HepG2 (cell line): Measurements from ENCODE around the gene BAG5. TPM values are rescaled to one million over a fixed set of nuclear protein-coding genes. Genes with fewer than 3 reads are reported as not detected.

Experiments
- GMEB1 ChIP-seq: sonication (generic); formaldehyde crosslinking; IDR thresholded peaks from 2 replicates; pipeline ENCODE4 v1.5.1; 2020; ENCODE audit warnings: missing genetic modification reagents, mild to moderate bottlenecking, borderline replicate concordance
- MEIS2 ChIP-seq: sonication (generic); formaldehyde crosslinking; IDR thresholded peaks from 2 replicates; pipeline ENCODE4 v1.9.0; 2021; ENCODE audit warnings: mild to moderate bottlenecking, missing genetic modification reagents
- MXD4 ChIP-seq: IDR thresholded peaks from 2 replicates; pipeline ENCODE4 v1.6.1; 2016; ENCODE audit warnings: mild to moderate bottlenecking, missing biosample characterization, missing genetic modification reagents
- NFKBIZ ChIP-seq: IDR thresholded peaks from 2 replicates; pipeline ENCODE4 v1.6.1; 2018; ENCODE audit warnings: missing genetic modification reagents, missing compliant biosample characterization
- PHF5A ChIP-seq: IDR thresholded peaks from one replicate; pipeline ENCODE4 v1.6.1; 2018; ENCODE audit warnings: low read depth, missing genetic modification reagents; ENCODE audit not compliant: unreplicated experiment
- POGZ ChIP-seq: sonication (generic); formaldehyde crosslinking; IDR thresholded peaks from 2 replicates; pipeline ENCODE4 v1.4.0; 2020; ENCODE audit warnings: mild to moderate bottlenecking, missing genetic modification reagents
- U2AF2 ChIP-seq: fragments of 200-400 bp; formaldehyde crosslinking; IDR thresholded peaks from 2 replicates; pipeline ENCODE4 v1.6.1; 2017; ENCODE audit warnings: low read depth, mild to moderate bottlenecking, low read length
- ZBTB7A ChIP-seq: sonication (generic); formaldehyde crosslinking; IDR thresholded peaks from 2 replicates; pipeline ENCODE4 v1.8.0; 2022; ENCODE audit warnings: mild to moderate bottlenecking, missing genetic modification reagents
- ZNF143 ChIP-seq: sonication (generic); formaldehyde crosslinking; IDR thresholded peaks from 2 replicates; pipeline ENCODE4 v1.4.0; 2020; ENCODE audit warnings: missing genetic modification reagents
- ZNF430 ChIP-seq: sonication (generic); formaldehyde crosslinking; IDR thresholded peaks from 2 replicates; pipeline ENCODE4 v1.9.0; 2021; ENCODE audit warnings: mild to moderate bottlenecking, missing genetic modification reagents
- ZNF501 ChIP-seq: sonication (generic); formaldehyde crosslinking; IDR thresholded peaks from 2 replicates; pipeline ENCODE4 v1.5.1; 2020; ENCODE audit warnings: mild to moderate bottlenecking, moderate library complexity, missing genetic modification reagents
- ZNF557 ChIP-seq: sonication (generic); formaldehyde crosslinking; IDR thresholded peaks from 2 replicates; pipeline ENCODE4 v1.4.0; 2020; ENCODE audit warnings: missing genetic modification reagents
- ZNF629 ChIP-seq: sonication (generic); formaldehyde crosslinking; conservative IDR thresholded peaks from 2 replicates; pipeline ENCODE4 v1.5.0; 2020; ENCODE audit warnings: missing genetic modification reagents
- ZNF782 ChIP-seq: sonication (generic); formaldehyde crosslinking; IDR thresholded peaks from 2 replicates; pipeline ENCODE4 v1.4.0; 2020; ENCODE audit warnings: missing genetic modification reagents, mild to moderate bottlenecking, borderline replicate concordance
- ZNF790 ChIP-seq: sonication (generic); formaldehyde crosslinking; IDR thresholded peaks from 2 replicates; pipeline ENCODE4 v1.8.0; 2022; ENCODE audit warnings: missing genetic modification reagents, mild to moderate bottlenecking, borderline replicate concordance
- polyA plus RNA-seq, 8 experiments: library from polyadenylated mRNA; depleted of rRNA in 3 of 8; stranded (reverse) in 7 of 8; unstranded in 1 of 8; fragments of >200 nt; fragmentation: Illumina TruSeq in 4 of 8; extraction: Trizol in 4 of 8; gene quantifications; 2 replicates each; pipeline versions ENCODE4 v1.2.1 to v1.2.3, GENCODE V29; 2011 to 2016; ENCODE audit warnings: low read depth in 4 of 8, missing spikeins in 1 of 8, mixed read lengths in 1 of 8; ENCODE audit not compliant: insufficient read depth in 1 of 8
- total RNA-seq, 5 experiments: library from RNA; depleted of rRNA; stranded (reverse); fragments of >200 nt; fragmentation: Illumina TruSeq; extraction: Trizol; gene quantifications; 2 replicates each; pipeline ENCODE4 v1.2.3, GENCODE V29; 2016; ENCODE audit warnings: low read depth in 1 of 5
- TF ChIP-seq, protein P1 (sequence below): sonication (generic); formaldehyde crosslinking; IDR thresholded peaks from 2 replicates; pipeline ENCODE4 v1.4.0; 2020; ENCODE audit warnings: missing genetic modification reagents, mild to moderate bottlenecking, borderline replicate concordance
- TF ChIP-seq, protein P2 (sequence below): sonication (generic); formaldehyde crosslinking; IDR thresholded peaks from 2 replicates; pipeline ENCODE4 v1.4.0; 2020; ENCODE audit warnings: missing genetic modification reagents, low read depth, mild to moderate bottlenecking, borderline replicate concordance
- TF ChIP-seq, protein P3 (sequence below): sonication (generic); formaldehyde crosslinking; IDR thresholded peaks from 2 replicates; pipeline ENCODE4 v1.5.1; 2020; ENCODE audit warnings: mild to moderate bottlenecking, missing genetic modification reagents, moderate library complexity

Gene BAG5
- total and polyA plus RNA-seq, 2 of the 13 experiments (the other 11 are each of a cell fraction or from before 2014, with no cell fraction given) = 3.5 to 21.0 TPM

GRCh38 chr14:103549361-103550311, 12.8 kb downstream of the BAG5 start (continued):
- no peak for TF ChIP-seq POGZ (CRISPR knock-in tag)
- TF ChIP-seq GMEB1 = 0 out of 2 replicates have a peak, but pooled peaks have one; percentile 24
- TF ChIP-seq, protein P1, sequence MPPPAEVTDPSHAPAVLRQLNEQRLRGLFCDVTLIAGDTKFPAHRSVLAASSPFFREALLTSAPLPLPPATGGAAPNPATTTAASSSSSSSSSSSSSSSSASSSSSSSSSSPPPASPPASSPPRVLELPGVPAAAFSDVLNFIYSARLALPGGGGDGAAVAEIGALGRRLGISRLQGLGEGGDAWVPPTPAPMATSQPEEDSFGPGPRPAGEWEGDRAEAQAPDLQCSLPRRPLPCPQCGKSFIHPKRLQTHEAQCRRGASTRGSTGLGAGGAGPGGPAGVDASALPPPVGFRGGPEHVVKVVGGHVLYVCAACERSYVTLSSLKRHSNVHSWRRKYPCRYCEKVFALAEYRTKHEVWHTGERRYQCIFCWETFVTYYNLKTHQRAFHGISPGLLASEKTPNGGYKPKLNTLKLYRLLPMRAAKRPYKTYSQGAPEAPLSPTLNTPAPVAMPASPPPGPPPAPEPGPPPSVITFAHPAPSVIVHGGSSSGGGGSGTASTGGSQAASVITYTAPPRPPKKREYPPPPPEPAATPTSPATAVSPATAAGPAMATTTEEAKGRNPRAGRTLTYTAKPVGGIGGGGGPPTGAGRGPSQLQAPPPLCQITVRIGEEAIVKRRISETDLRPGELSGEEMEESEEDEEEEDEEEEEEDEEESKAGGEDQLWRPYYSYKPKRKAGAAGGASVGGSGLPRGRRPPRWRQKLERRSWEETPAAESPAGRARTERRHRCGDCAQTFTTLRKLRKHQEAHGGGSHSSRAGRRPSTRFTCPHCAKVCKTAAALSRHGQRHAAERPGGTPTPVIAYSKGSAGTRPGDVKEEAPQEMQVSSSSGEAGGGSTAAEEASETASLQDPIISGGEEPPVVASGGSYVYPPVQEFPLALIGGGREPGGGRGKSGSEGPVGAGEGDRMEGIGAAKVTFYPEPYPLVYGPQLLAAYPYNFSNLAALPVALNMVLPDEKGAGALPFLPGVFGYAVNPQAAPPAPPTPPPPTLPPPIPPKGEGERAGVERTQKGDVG (CRISPR knock-in tag) = peak; percentile 75; the same call in 1 of the 2 replicates
- TF ChIP-seq NFKBIZ (CRISPR knock-in tag) = no peak
- no peak for TF ChIP-seq ZNF629 (CRISPR knock-in tag)
- TF ChIP-seq ZNF430 (CRISPR knock-in tag) = peak; percentile 50; the same call in 1 of the 2 replicates
- peak; percentile 49 for TF ChIP-seq PHF5A (CRISPR knock-in tag)
- TF ChIP-seq ZNF143 (CRISPR knock-in tag) = 0 out of 2 replicates have a peak, but pooled peaks have one; percentile 19
- no peak; the same call in 1 of the 2 replicates for TF ChIP-seq MXD4
- no peak for TF ChIP-seq ZNF790 (CRISPR knock-in tag)
- TF ChIP-seq, protein P2, sequence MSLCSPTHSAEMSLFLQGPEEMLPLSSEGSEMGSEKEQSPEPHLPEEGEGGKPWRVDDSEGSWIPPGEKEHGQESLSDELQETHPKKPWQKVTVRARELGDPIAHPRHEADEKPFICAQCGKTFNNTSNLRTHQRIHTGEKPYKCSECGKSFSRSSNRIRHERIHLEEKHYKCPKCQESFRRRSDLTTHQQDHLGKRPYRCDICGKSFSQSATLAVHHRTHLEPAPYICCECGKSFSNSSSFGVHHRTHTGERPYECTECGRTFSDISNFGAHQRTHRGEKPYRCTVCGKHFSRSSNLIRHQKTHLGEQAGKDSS = 0 out of 2 replicates have a peak, but pooled peaks have one; percentile 13
- TF ChIP-seq U2AF2 = no peak
- TF ChIP-seq MEIS2 = no peak
- TF ChIP-seq ZNF782 (CRISPR knock-in tag) = 0 out of 2 replicates have a peak, but pooled peaks have one; percentile 17
- peak; percentile 74; the same call in 1 of the 2 replicates for TF ChIP-seq ZBTB7A
- TF ChIP-seq, protein P3, sequence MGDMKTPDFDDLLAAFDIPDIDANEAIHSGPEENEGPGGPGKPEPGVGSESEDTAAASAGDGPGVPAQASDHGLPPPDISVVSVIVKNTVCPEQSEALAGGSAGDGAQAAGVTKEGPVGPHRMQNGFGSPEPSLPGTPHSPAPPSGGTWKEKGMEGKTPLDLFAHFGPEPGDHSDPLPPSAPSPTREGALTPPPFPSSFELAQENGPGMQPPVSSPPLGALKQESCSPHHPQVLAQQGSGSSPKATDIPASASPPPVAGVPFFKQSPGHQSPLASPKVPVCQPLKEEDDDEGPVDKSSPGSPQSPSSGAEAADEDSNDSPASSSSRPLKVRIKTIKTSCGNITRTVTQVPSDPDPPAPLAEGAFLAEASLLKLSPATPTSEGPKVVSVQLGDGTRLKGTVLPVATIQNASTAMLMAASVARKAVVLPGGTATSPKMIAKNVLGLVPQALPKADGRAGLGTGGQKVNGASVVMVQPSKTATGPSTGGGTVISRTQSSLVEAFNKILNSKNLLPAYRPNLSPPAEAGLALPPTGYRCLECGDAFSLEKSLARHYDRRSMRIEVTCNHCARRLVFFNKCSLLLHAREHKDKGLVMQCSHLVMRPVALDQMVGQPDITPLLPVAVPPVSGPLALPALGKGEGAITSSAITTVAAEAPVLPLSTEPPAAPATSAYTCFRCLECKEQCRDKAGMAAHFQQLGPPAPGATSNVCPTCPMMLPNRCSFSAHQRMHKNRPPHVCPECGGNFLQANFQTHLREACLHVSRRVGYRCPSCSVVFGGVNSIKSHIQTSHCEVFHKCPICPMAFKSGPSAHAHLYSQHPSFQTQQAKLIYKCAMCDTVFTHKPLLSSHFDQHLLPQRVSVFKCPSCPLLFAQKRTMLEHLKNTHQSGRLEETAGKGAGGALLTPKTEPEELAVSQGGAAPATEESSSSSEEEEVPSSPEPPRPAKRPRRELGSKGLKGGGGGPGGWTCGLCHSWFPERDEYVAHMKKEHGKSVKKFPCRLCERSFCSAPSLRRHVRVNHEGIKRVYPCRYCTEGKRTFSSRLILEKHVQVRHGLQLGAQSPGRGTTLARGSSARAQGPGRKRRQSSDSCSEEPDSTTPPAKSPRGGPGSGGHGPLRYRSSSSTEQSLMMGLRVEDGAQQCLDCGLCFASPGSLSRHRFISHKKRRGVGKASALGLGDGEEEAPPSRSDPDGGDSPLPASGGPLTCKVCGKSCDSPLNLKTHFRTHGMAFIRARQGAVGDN (CRISPR knock-in tag) = peak; percentile 92
- no peak for TF ChIP-seq ZNF557
- peak; percentile 50; the same call in 1 of the 2 replicates for TF ChIP-seq ZNF501 (CRISPR knock-in tag)
